Liver (tissue), 9 donors: ENCODE results near the gene FTHL17. TPM values are rescaled to one million over a fixed set of nuclear protein-coding genes. Genes with fewer than 3 reads are reported as not detected.

ENCODE experiments used
- DNase-seq: peaks from one replicate; pipeline ENCODE4 v3.0.0-alpha.2; 2017; ENCODE audit warnings: low spot score
- H3K27ac ChIP-seq, 2 donors: one replicate each; pipeline ENCODE4 v1.7.0; 2013; ENCODE audit warnings: inconsistent platforms in 2 of 2, low read length in 2 of 2, control low read depth in 1 of 2, low read depth in 1 of 2, mild to moderate bottlenecking in 1 of 2
- H3K27me3 ChIP-seq, 4 donors: one replicate each; pipeline versions ENCODE4 v1.6.1 to v1.7.0; 2013; ENCODE audit warnings: low read length in 3 of 4, inconsistent platforms in 1 of 4, mild to moderate bottlenecking in 1 of 4, moderate library complexity in 1 of 4; ENCODE audit not compliant: control insufficient read depth in 4 of 4, insufficient read depth in 4 of 4
- H3K36me3 ChIP-seq, 4 donors: one replicate each; pipeline versions ENCODE4 v1.6.1 to v1.7.0; 2013; ENCODE audit warnings: low read length in 3 of 4, mild to moderate bottlenecking in 3 of 4, low read depth in 1 of 4, moderate library complexity in 1 of 4; ENCODE audit not compliant: control insufficient read depth in 4 of 4, insufficient read depth in 3 of 4
- H3K4me1 ChIP-seq, 4 donors: one replicate each; pipeline versions ENCODE4 v1.6.1 to v1.7.0; 2013; ENCODE audit warnings: low read length in 3 of 4, mild to moderate bottlenecking in 3 of 4, moderate library complexity in 1 of 4; ENCODE audit not compliant: control insufficient read depth in 4 of 4, insufficient read depth in 4 of 4
- H3K4me3 ChIP-seq, 3 donors: one replicate each; pipeline versions ENCODE4 v1.6.1 to v1.7.0; 2013; ENCODE audit warnings: low read length in 3 of 3, control low read depth in 1 of 3, low read depth in 1 of 3, mild to moderate bottlenecking in 1 of 3
- H3K9ac ChIP-seq, 2 donors: one replicate each; pipeline ENCODE4 v1.7.0; 2013; ENCODE audit warnings: low read length in 2 of 2, mild to moderate bottlenecking in 2 of 2, moderate library complexity in 2 of 2, control low read depth in 1 of 2, low read depth in 1 of 2
- H3K9me3 ChIP-seq, 4 donors: one replicate each; pipeline versions ENCODE4 v1.6.1 to v1.7.0; 2013; ENCODE audit warnings: low read length in 3 of 4; ENCODE audit not compliant: control insufficient read depth in 4 of 4
- ATF3 ChIP-seq: IDR thresholded peaks from 2 replicates; pipeline ENCODE4 v1.6.1; 2016; ENCODE audit warnings: antibody characterized with exemption
- EGR1 ChIP-seq, 2 donors: IDR thresholded peaks; 2 replicates each; pipeline ENCODE4 v1.6.1; 2016 to 2018; ENCODE audit warnings: antibody characterized with exemption in 2 of 2, low read depth in 2 of 2
- FOXA1 ChIP-seq: IDR thresholded peaks from 2 replicates; pipeline ENCODE4 v1.6.1; 2016; ENCODE audit warnings: antibody characterized with exemption
- FOXA2 ChIP-seq: IDR thresholded peaks from 2 replicates; pipeline ENCODE4 v1.6.1; 2016; ENCODE audit warnings: antibody characterized with exemption
- GABPA ChIP-seq, 2 donors: IDR thresholded peaks in 1 of 2; conservative IDR thresholded peaks in 1 of 2; 2 replicates each; pipeline ENCODE4 v1.6.1; 2016; ENCODE audit warnings: antibody characterized with exemption in 2 of 2, mild to moderate bottlenecking in 1 of 2, moderate library complexity in 1 of 2
- HNF4A ChIP-seq, 2 donors: conservative IDR thresholded peaks; 2 replicates each; pipeline ENCODE4 v1.6.1; 2016; ENCODE audit warnings: antibody characterized with exemption in 2 of 2, mild to moderate bottlenecking in 2 of 2
- HNF4G ChIP-seq: IDR thresholded peaks from 2 replicates; pipeline ENCODE4 v1.6.1; 2016; ENCODE audit warnings: antibody characterized with exemption
- JUND ChIP-seq, 2 donors: IDR thresholded peaks; 2 replicates each; pipeline ENCODE4 v1.6.1; 2016; ENCODE audit warnings: antibody characterized with exemption in 2 of 2
- MAX ChIP-seq: IDR thresholded peaks from 2 replicates; pipeline ENCODE4 v1.6.1; 2016; ENCODE audit warnings: antibody characterized with exemption
- NR2F2 ChIP-seq: IDR thresholded peaks from 2 replicates; pipeline ENCODE4 v1.6.1; 2016; ENCODE audit warnings: antibody characterized with exemption
- RAD21 ChIP-seq, 2 donors: IDR thresholded peaks; 2 replicates each; pipeline ENCODE4 v1.6.1; 2016; ENCODE audit warnings: antibody characterized with exemption in 2 of 2, mild to moderate bottlenecking in 2 of 2
- REST ChIP-seq: IDR thresholded peaks from 2 replicates; pipeline ENCODE4 v1.6.1; 2016; ENCODE audit warnings: antibody characterized with exemption, mild to moderate bottlenecking
- RXRA ChIP-seq, 2 donors: IDR thresholded peaks; 2 replicates each; pipeline ENCODE4 v1.6.1; 2017 to 2018; ENCODE audit warnings: antibody characterized with exemption in 2 of 2, mild to moderate bottlenecking in 1 of 2
- SP1 ChIP-seq: IDR thresholded peaks from 2 replicates; pipeline ENCODE4 v1.6.1; 2018; ENCODE audit warnings: antibody characterized with exemption, mild to moderate bottlenecking
- TAF1 ChIP-seq: conservative IDR thresholded peaks from 2 replicates; pipeline ENCODE4 v1.6.1; 2016; ENCODE audit warnings: antibody characterized with exemption, mild to moderate bottlenecking
- ZBTB33 ChIP-seq: IDR thresholded peaks from 2 replicates; pipeline ENCODE4 v1.6.1; 2016; ENCODE audit warnings: antibody characterized with exemption
- WGBS: extraction: QIAGEN DNeasy Blood & Tissue Kit; methylation state at CpG from one replicate; pipeline ENCODE4 v1.1.7; 2013; 5-methylcytosine and 5-hydroxymethylcytosine counted together
- polyA plus RNA-seq, 2 donors: library from polyadenylated mRNA; stranded (reverse) in 1 of 2; unstranded in 1 of 2; fragments of 200-250 nt in 1 of 2; fragments of >200 nt in 1 of 2; fragmentation: Nextera tagmentation in 1 of 2; extraction: Ambion mirVana in 1 of 2; gene quantifications; one replicate each; pipeline versions ENCODE4 v1.2.1 to v1.2.3, GENCODE V29; 2013 to 2015
- total RNA-seq, 2 donors: library from RNA; depleted of rRNA; stranded (reverse); fragments of >200 nt; gene quantifications; one replicate each; pipeline ENCODE4 v1.2.3, GENCODE V29; 2014
- donor health status: healthy.
- donor health status: healthy.
- donor health status: healthy.
- donor health status: healthy.
- donor health status: healthy.

Gene FTHL17
- total and polyA plus RNA-seq, 4 donors: not detected

GRCh38 chrX:31091819-31092218 lies 20.0 kb upstream of the FTHL17 start:
- Histone ChIP-seq H3K27ac (no peak overlapping the region), H3K36me3 (no peaks in the 10 kb centered on the region), H3K4me1 (no peaks in the 10 kb centered on the region), H3K9ac (no peak overlapping the region), H3K9me3 (no peaks in the 10 kb centered on the region), H3K27me3 (no peaks in the 10 kb centered on the region), H3K4me3 (no peak overlapping the region)
- 83% methylated on average over 1 of the region's 1 CpG for WGBS
- no peak for TF ChIP-seq JUND (IDR thresholded peaks at IDR 0.05)
- TF ChIP-seq TAF1: no peak
- no peak for TF ChIP-seq FOXA2
- no peak for TF ChIP-seq ATF3
- TF ChIP-seq RAD21 (IDR thresholded peaks at IDR 0.05): no peak
- no peak for TF ChIP-seq GABPA (IDR thresholded peaks at IDR 0.05 in 1 of 2, conservative IDR thresholded peaks at IDR 0.05 in 1 of 2)
- no peak for TF ChIP-seq NR2F2
- TF ChIP-seq EGR1 (IDR thresholded peaks at IDR 0.05; ENCODE audit: low read depth in 2 of 2): no peak
- no peak for TF ChIP-seq RXRA (IDR thresholded peaks at IDR 0.05)
- DNase-seq: no peak

GRCh38 chrX:31074522-31074921 lies 2.7 kb upstream of the FTHL17 start:
- no peak for DNase-seq
- 84% methylated on average over 2 of the region's 2 CpGs for WGBS

GRCh38 chrX:31071262-31071661 lies 579 bp downstream of the FTHL17 start:
- H3K27me3 ChIP-seq: no peaks in the 10 kb centered on the region
- TF ChIP-seq HNF4A (conservative IDR thresholded peaks at IDR 0.05) (no peak), NR2F2 (no peak), FOXA2 (no peak), ATF3 (no peak), HNF4G (no peak), FOXA1 (no peak), EGR1 (IDR thresholded peaks at IDR 0.05; ENCODE audit: low read depth in 2 of 2) (no peak), SP1 (no peak), GABPA (IDR thresholded peaks at IDR 0.05 in 1 of 2, conservative IDR thresholded peaks at IDR 0.05 in 1 of 2) (no peak), ZBTB33 (no peak), MAX (no peak), RXRA (IDR thresholded peaks at IDR 0.05) (no peak), REST (no peak), TAF1 (no peak)
- H3K4me3 ChIP-seq: no peak overlapping the region
- peaks cover 0 to 8% (median 0%) of the 10 kb centered on the region in 4 donors for H3K9me3 ChIP-seq
- no peak overlapping the region for H3K27ac ChIP-seq
- no peak overlapping the region for H3K9ac ChIP-seq
- no peaks in the 10 kb centered on the region for H3K4me1 ChIP-seq
- no peaks in the 10 kb centered on the region for H3K36me3 ChIP-seq
- WGBS: 90% methylated on average over 18 of the region's 18 CpGs
- no peak for DNase-seq

More at GRCh38 chrX:31074522-31074921, 2.7 kb upstream of the FTHL17 start:
- Histone ChIP-seq H3K9me3 (peaks cover 0 to 8% (median 0%) of the 10 kb centered on the region in 4 donors), H3K27me3 (no peaks in the 10 kb centered on the region), H3K27ac (no peak overlapping the region), H3K36me3 (no peaks in the 10 kb centered on the region), H3K9ac (no peak overlapping the region), H3K4me3 (no peak overlapping the region), H3K4me1 (no peaks in the 10 kb centered on the region)
- TF ChIP-seq HNF4A (conservative IDR thresholded peaks at IDR 0.05) (no peak), RAD21 (IDR thresholded peaks at IDR 0.05) (no peak)
